WTC11 (cell line): Measurements from ENCODE around the gene ITM2C. TPM values are rescaled to one million over a fixed set of nuclear protein-coding genes. Genes with fewer than 3 reads are reported as not detected.

Experiments
- ATAC-seq: fragments of 200-7000 bp; cut with Tn5 transposase; 2 replicates; pipeline ENCODE4 v1.10.0; 2021; ENCODE audit warnings: mild to moderate bottlenecking, moderate library complexity
- CTCF ChIA-PET: fragments of 300-600 bp; sonication (Branson Sonifier 250); formaldehyde crosslinking; loops from one replicate; lab custom pipeline; 2021; ENCODE audit warnings: antibody characterized with exemption; lab: Charles Lee
- POLR2A ChIA-PET: fragments of 350-600 bp; sonication (Branson Sonifier 250); formaldehyde crosslinking; loops from one replicate; lab custom pipeline; 2021; ENCODE audit warnings: antibody characterized with exemption; lab: Charles Lee
- DNase-seq: peaks from one replicate; pipeline ENCODE4 v3.0.0; 2021; ENCODE audit warnings: low spot score
- H3K27ac Mint-ChIP-seq: 2 replicates; pipeline ENCODE4 v1.8.0; 2021; ENCODE audit warnings: mixed read lengths
- H3K27me3 Mint-ChIP-seq: 2 replicates; pipeline ENCODE4 v1.8.0; 2021; ENCODE audit warnings: low read depth, mild to moderate bottlenecking, moderate library complexity, mixed read lengths
- H3K36me3 Mint-ChIP-seq: 2 replicates; pipeline ENCODE4 v1.8.0; 2021; ENCODE audit warnings: mixed read lengths
- H3K4me1 Mint-ChIP-seq: 2 replicates; pipeline ENCODE4 v1.8.0; 2022; ENCODE audit warnings: mixed read lengths
- H3K4me3 Mint-ChIP-seq: 2 replicates; pipeline ENCODE4 v1.8.0; 2021; ENCODE audit warnings: mild to moderate bottlenecking, moderate library complexity, mixed read lengths
- H3K9me3 Mint-ChIP-seq: 2 replicates; pipeline ENCODE4 v1.8.0; 2021; ENCODE audit warnings: mixed read lengths
- ATF1 ChIP-seq: sonication (generic); formaldehyde crosslinking; IDR thresholded peaks from 2 replicates; pipeline ENCODE4 v1.8.1; 2023; ENCODE audit warnings: mild to moderate bottlenecking, moderate library complexity, missing genetic modification reagents
- CREM ChIP-seq: sonication (generic); formaldehyde crosslinking; IDR thresholded peaks from 2 replicates; pipeline ENCODE4 v1.8.1; 2022; ENCODE audit warnings: mild to moderate bottlenecking, missing genetic modification reagents, moderate library complexity
- CTCF ChIP-seq: fragments of 200-600 bp; IDR thresholded peaks from 2 replicates; pipeline ENCODE4 v1.8.0; 2022; ENCODE audit warnings: antibody characterized with exemption
- GABPB1 ChIP-seq: sonication (generic); formaldehyde crosslinking; IDR thresholded peaks from 2 replicates; pipeline ENCODE4 v1.8.1; 2023; ENCODE audit warnings: mild to moderate bottlenecking, missing genetic modification reagents
- GRHL2 ChIP-seq: fragments of 250-450 bp; sonication (Bioruptor Pico); IDR thresholded peaks from 2 replicates; pipeline ENCODE4 v1.8.0; 2022; ENCODE audit warnings: mild to moderate bottlenecking, moderate library complexity; ENCODE audit not compliant: insufficient replicate concordance, severe bottlenecking
- JUN ChIP-seq: sonication (generic); formaldehyde crosslinking; IDR thresholded peaks from 2 replicates; pipeline ENCODE4 v1.8.0; 2023; ENCODE audit warnings: mild to moderate bottlenecking, missing genetic modification reagents
- MLX ChIP-seq: sonication (generic); formaldehyde crosslinking; IDR thresholded peaks from 2 replicates; pipeline ENCODE4 v1.8.1; 2023; ENCODE audit warnings: mild to moderate bottlenecking, missing genetic modification reagents, moderate library complexity
- RELA ChIP-seq: sonication (generic); formaldehyde crosslinking; IDR thresholded peaks from 2 replicates; pipeline ENCODE4 v1.8.1; 2022; ENCODE audit warnings: missing genetic modification reagents, mild to moderate bottlenecking, borderline replicate concordance
- SMAD3 ChIP-seq: sonication (generic); formaldehyde crosslinking; IDR thresholded peaks from 2 replicates; pipeline ENCODE4 v1.8.0; 2022; ENCODE audit warnings: missing genetic modification reagents, mild to moderate bottlenecking, borderline replicate concordance
- TEAD1 ChIP-seq: sonication (generic); formaldehyde crosslinking; IDR thresholded peaks from 2 replicates; pipeline ENCODE4 v1.8.0; 2022; ENCODE audit warnings: mild to moderate bottlenecking, missing genetic modification reagents
- ZMAT4 ChIP-seq: fragments of 250-450 bp; sonication (Bioruptor Pico); IDR thresholded peaks from 2 replicates; pipeline ENCODE4 v1.9.0; 2021; ENCODE audit warnings: mild to moderate bottlenecking
- ZNF121 ChIP-seq: sonication (generic); formaldehyde crosslinking; IDR thresholded peaks from 2 replicates; pipeline ENCODE4 v1.8.0; 2023; ENCODE audit warnings: missing genetic modification reagents
- ZNF281 ChIP-seq: sonication (generic); formaldehyde crosslinking; IDR thresholded peaks from 2 replicates; pipeline ENCODE4 v1.8.0; 2023; ENCODE audit warnings: mild to moderate bottlenecking, missing genetic modification reagents
- ZNF512 ChIP-seq: sonication (generic); formaldehyde crosslinking; IDR thresholded peaks from 2 replicates; pipeline ENCODE4 v1.8.1; 2022; ENCODE audit warnings: missing genetic modification reagents, borderline replicate concordance
- total RNA-seq: library from RNA; stranded (reverse); gene quantifications from 3 replicates; pipeline ENCODE4 v1.2.3, GENCODE V29; 2021

ITM2C gene
- total RNA-seq, 1 experiment from 2014 or later = 316 TPM

- H3K36me3 Mint-ChIP-seq = no peaks in the 10 kb centered on the region
- no peak for ATAC-seq
- CTCF ChIA-PET = interaction anchor here (4.8 kb wide), 1 partner anchor 14 kb away, joined by 25 read pairs; no protein-coding TSS in a partner anchor
- peaks cover 16% of the 10 kb centered on the region; the same call in 1 of the 2 replicates for H3K9me3 Mint-ChIP-seq
- POLR2A ChIA-PET = no interaction called here
- H3K27ac Mint-ChIP-seq = no peak overlapping the region
- H3K4me3 Mint-ChIP-seq = no peak overlapping the region
- peaks cover 28% of the 10 kb centered on the region for H3K4me1 Mint-ChIP-seq
- H3K27me3 Mint-ChIP-seq = peaks cover 19% of the 10 kb centered on the region
- DNase-seq = no peak
- no peak for TF ChIP-seq TEAD1 (CRISPR knock-in tag)
- TF ChIP-seq RELA (CRISPR knock-in tag) = no peak
- TF ChIP-seq SMAD3 = no peak
- TF ChIP-seq JUN (CRISPR knock-in tag) = no peak
Observed at GRCh38 chr2:230909841-230910545, 45.3 kb downstream of the ITM2C start.

GRCh38 chr2:230910546-230911177 lies 45.9 kb downstream of the ITM2C start:
- ChIA-PET POLR2A (no interaction called here), CTCF (no interaction called here)
- Mint-ChIP-seq H3K36me3 (no peaks in the 10 kb centered on the region), H3K4me1 (peaks cover 22% of the 10 kb centered on the region), H3K27me3 (peaks cover 14% of the 10 kb centered on the region), H3K9me3 (peaks cover 16% of the 10 kb centered on the region; the same call in 1 of the 2 replicates), H3K4me3 (no peak overlapping the region), H3K27ac (no peak overlapping the region)
- DNase-seq (no peak), ATAC-seq (no peak)
- TF ChIP-seq ZMAT4 (CRISPR knock-in tag) = no peak

- H3K27me3 Mint-ChIP-seq = peaks cover 5% of the 10 kb centered on the region; the same call in 1 of the 2 replicates
- POLR2A ChIA-PET = no interaction called here
- no peaks in the 10 kb centered on the region for H3K36me3 Mint-ChIP-seq
- CTCF ChIA-PET = interaction anchor here (1.1 to 3.2 kb wide), 5 partner anchors 12 to 141 kb away, joined by 3 to 14 read pairs (median 6); partner anchors contain the start of gene GPR55
- DNase-seq = no peak
- H3K4me3 Mint-ChIP-seq = no peak overlapping the region
- peaks cover 16% of the 10 kb centered on the region; the same call in 1 of the 2 replicates for H3K9me3 Mint-ChIP-seq
- no peak for ATAC-seq
- peaks cover 13% of the 10 kb centered on the region for H3K4me1 Mint-ChIP-seq
- H3K27ac Mint-ChIP-seq = no peak overlapping the region
- TF ChIP-seq ZNF121 (CRISPR knock-in tag) (no peak), CTCF (no peak), GRHL2 (CRISPR knock-in tag) (no peak), CREM (CRISPR knock-in tag) (no peak), GABPB1 (no peak), MLX (CRISPR knock-in tag) (no peak), ZNF512 (CRISPR knock-in tag) (no peak), ATF1 (CRISPR knock-in tag) (no peak), ZNF281 (CRISPR knock-in tag) (no peak)
Observed at GRCh38 chr2:230912046-230912445, 47.3 kb downstream of the ITM2C start.
